LoVo (cell line): ENCODE data around the gene EEF2K.
"Not testable (repeated sequence)": the region's sequence is repeated elsewhere in the genome, so short reads cannot be mapped to it uniquely, and the experiment has no call there.

Source experiments
- DNase-seq: peaks from one replicate; pipeline ENCODE4 v3.0.0-alpha.2; 2016; ENCODE audit warnings: low spot score

Gene EEF2K

GRCh38 chr16:22213236-22213635, 7.2 kb downstream of the EEF2K start:
- no peak for DNase-seq

- DNase-seq = no peak
Measured at GRCh38 chr16:22213801-22214200, 7.7 kb downstream of the EEF2K start.

GRCh38 chr16:22214402-22214801, 8.3 kb downstream of the EEF2K start:
- DNase-seq = no peak

- DNase-seq = no peak
Measured at GRCh38 chr16:22214889-22215288, 8.8 kb downstream of the EEF2K start.

- DNase-seq = no peak
Measured at GRCh38 chr16:22216191-22216831, 10.2 kb downstream of the EEF2K start.

GRCh38 chr16:22216832-22217225, 10.8 kb downstream of the EEF2K start:
- DNase-seq = not testable (repeated sequence)

GRCh38 chr16:22217890-22218730, 12.0 kb downstream of the EEF2K start:
- no peak for DNase-seq

GRCh38 chr16:22219389-22220068, 13.5 kb downstream of the EEF2K start:
- no peak for DNase-seq

GRCh38 chr16:22220069-22220440, 14.0 kb downstream of the EEF2K start:
- DNase-seq = peak; percentile 46

GRCh38 chr16:22220714-22221113, 14.6 kb downstream of the EEF2K start:
- no peak for DNase-seq

- no peak for DNase-seq
Measured at GRCh38 chr16:22222006-22222405, 15.9 kb downstream of the EEF2K start.

- DNase-seq = no peak
Measured at GRCh38 chr16:22222998-22223397, 16.9 kb downstream of the EEF2K start.

- DNase-seq = no peak
Measured at GRCh38 chr16:22225060-22225459, 19.0 kb downstream of the EEF2K start.

- no peak for DNase-seq
Measured at GRCh38 chr16:22229889-22230288, 23.8 kb downstream of the EEF2K start.

GRCh38 chr16:22232277-22233036, 26.4 kb downstream of the EEF2K start:
- DNase-seq = peak; percentile 92

- no peak for DNase-seq
Measured at GRCh38 chr16:22233037-22233372, 26.9 kb downstream of the EEF2K start.

- DNase-seq = peak; percentile 30
Measured at GRCh38 chr16:22235839-22236745, 30.0 kb downstream of the EEF2K start.

GRCh38 chr16:22239131-22239805, 33.2 kb downstream of the EEF2K start:
- no peak for DNase-seq

- DNase-seq = no peak
Measured at GRCh38 chr16:22240023-22240710, 34.1 kb downstream of the EEF2K start.

- DNase-seq = no peak
Measured at GRCh38 chr16:22250522-22250921, 44.4 kb downstream of the EEF2K start.
